ENCODE results near the gene NCEH1.
"Not testable (repeated sequence)": the region's sequence is repeated elsewhere in the genome, so short reads cannot be mapped to it uniquely, and the experiment has no call there.

NCEH1 gene

DNA sequence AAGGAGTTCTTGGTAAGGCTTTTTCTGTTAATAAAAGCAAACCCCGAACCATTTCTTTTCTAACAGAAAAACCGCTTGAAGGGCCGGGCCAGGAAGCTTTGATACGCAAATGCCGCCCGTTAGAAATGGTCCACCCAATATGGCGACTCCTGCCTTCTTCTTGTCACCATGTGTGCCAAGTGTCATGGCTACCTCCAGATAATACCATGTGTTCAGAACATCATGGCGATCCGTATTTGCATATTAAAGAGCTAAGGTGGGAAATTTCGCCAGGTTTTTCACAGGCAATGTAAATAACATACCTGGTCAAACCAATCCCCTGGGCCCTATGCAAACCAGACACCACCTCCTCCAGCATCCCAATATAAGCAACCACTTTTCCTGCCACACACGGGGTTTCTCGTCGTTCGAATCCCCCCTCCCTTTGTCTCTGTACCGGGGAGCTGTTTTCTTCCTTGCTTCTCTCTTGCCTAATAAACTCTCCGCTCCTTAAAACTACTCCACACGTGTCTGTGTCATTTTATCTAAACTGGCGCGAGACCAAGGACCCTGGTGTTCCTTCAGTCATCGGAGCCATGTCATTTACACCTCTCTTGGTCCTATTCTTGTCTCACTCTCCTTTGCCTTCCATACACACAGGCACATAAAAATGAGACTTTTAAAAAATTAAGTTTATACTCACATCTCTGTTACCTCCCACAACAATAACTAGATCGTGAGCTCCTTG lies 34.5 kb downstream of the NCEH1 start:
- DNase-seq (ENCODE audit: low read depth), result no peak

DNA sequence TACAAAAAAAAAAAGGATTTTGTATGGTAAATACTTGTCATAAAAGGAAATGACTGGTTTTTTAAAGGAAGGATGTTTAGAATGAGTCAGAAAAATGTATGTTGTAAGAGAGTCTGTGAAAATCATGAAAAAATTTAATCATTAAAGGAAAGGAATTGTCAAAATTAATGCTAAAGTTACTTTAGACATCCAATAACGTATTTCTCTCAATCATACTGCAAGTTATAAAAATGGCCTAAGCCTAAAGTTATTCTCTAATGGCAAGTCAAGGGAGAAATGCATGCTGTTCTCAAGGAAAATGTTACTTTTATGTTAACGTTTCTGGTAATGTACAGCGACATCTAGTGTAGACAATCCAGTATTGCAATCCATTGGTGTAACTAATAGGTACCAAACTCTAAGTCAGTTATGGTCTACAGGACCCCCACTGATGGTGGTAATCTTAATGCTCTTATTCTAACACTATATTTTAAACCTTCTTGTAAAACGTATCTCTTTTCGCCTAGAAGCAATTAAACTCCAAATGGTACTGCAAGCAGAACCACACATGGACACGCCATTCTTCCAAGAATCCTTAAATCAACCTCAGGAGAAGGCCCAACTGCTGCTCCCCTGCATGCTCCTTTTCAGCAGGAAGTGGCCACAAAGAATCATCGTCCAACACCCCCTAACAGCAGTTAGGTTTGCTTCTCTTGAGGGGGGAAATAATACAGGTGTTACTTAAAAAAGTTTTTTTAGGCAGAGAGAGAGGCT lies 35.2 kb downstream of the NCEH1 start:
- DNase-seq (ENCODE audit: low read depth), result no peak

DNA sequence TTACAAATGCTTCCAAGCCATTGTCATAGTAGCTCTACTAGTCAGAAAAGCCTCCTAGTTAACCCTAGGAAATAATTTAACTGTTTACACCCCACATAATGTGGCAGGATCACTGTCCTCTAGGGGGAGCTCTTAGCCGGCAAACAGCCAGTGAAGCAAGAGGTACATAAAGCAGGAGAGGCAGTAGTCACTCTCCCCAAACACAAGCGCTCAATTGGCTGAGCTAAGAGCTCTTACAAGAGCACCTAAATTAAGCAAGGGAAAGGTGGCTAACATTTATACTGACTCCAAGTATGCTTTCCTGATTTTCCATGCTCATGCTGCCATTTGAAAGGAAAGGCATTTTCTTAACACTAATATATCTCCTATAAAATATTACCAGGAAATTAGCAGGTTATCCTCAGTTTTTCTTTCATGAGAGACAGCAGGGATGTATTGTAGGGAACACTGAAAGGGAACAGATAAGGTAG lies 37.6 kb downstream of the NCEH1 start:
- no peak for DNase-seq (ENCODE audit: low read depth)

DNA sequence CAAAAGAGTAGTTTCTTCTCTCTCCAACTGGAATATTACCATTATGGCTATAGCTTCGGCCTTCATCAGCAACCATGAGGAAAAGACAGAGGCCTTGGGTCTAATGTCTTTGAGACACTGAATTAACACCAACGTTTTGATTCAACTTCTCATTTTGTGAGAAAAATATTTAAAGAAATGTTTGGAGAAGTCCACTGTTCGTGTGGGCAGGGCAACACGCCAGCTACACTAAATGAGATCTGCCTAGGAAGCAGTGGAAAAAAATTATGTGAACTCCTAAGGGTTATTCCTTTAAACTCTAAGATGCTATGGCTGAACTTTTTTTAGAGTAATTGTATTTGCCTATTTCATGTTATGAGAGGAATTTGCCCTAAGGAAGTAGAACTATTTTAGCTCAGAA lies 41.8 kb downstream of the NCEH1 start:
- no peak for DNase-seq (ENCODE audit: low read depth)

DNA sequence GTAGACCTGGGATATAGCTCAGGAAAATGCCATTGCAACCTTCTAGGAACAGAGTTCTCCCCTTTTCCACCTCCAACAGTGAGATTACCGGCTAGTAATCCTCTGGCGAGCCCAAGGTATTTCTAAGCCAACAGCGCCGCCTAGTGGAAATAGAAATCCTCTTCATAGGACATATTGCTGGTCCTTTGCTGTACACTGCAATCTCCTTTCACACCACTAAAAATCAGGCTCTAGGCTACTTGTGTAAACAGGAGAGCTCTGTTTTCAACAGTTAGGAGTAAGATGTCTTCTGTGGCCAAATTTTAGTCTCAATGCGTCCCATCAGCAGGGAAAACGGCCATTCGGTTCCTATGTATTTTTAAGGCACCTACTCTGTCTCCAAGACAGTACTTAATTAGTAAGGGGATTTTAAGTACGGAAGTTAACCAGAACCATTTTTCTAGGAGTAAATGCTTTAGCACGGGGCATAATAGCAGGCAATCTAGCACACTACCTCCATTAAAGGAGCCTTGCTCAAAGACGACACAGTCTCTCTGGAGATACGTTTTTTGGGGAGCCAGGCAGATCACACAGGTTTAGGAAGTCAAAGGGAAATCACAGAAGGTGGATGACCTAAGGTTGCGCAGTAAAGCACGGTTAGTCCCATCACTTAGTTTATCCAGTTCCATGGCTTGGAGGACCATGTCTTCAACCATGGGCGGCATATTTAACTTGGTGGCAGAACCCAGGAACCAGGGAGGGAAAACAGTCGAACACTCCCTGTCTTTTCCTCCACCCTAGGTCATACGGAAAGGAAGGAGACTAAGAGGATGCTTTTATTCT lies 43.8 kb downstream of the NCEH1 start:
- no peak for DNase-seq (ENCODE audit: low read depth)

DNA sequence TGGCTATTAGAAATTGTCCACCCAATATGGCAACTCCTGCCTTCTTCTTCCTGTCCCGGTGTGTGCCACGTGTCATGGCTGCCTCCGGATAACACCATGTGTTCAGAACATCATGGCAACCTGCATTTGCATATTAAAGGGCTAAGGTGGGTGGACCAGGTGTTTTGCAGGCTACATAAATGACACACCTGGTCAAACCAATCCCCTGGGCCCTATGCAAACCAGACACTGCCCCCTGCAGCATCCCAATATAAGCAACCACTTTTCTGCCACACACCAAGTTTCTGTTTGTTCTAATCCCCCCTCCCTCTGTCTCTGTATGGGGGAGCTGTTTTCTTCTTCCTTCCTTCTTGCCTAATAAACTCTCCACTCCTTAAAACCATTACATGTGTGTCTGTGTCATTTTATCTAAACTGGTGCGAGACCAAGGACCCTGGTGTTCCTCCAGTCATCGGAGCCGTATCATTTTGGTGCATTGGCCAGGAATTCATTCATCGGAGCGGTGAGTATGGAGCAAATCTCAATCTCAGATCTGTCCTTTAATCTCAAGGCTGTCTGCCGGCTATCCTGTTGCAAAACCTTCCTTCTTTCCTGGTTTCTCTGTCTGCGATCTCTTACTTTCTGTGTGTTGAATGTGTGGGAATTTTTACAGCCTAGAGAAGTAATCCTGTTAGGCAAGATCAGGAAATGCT lies 44.5 kb downstream of the NCEH1 start:
- no peak for DNase-seq (ENCODE audit: low read depth)

DNA sequence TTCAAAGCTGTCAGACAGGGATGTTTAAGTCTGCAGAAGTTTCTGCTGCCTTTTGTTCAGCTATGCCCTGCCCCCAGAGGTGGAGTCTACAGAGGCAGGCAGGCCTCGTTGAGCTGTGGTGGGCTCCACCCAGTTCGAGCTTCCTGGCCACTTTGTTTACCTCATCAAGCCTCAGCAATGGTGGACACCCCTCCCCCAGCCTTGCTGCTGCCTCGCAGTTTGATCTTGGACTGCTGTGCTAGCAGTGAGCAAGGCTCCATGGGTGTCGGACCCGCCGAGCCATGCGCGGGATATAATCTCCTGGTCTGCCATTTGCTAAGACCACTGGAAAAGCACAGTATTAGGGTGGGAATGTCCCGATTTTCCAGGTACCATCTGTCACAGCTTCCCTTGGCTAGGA lies 45.4 kb downstream of the NCEH1 start:
- not testable (repeated sequence) for DNase-seq (ENCODE audit: low read depth)

DNA sequence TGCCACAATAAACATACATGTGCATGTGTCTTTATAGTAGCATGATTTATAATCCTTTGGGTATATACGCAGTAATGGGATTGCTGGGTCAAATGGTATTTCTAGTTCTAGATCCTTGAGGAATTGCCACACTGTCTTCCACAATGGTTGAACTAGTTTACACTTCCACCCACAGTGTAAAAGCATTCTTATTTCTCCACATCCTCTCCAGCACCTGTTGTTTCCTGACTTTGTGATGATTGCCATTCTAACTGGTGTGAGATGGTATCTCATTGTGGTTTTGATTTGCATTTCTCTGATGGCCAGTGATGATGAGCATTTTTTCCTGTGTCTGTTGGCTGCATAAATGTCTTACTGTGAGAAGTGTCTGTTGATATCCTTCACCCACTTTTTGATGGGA lies 50.4 kb downstream of the NCEH1 start:
- not testable (repeated sequence) for DNase-seq (ENCODE audit: low read depth)

DNA sequence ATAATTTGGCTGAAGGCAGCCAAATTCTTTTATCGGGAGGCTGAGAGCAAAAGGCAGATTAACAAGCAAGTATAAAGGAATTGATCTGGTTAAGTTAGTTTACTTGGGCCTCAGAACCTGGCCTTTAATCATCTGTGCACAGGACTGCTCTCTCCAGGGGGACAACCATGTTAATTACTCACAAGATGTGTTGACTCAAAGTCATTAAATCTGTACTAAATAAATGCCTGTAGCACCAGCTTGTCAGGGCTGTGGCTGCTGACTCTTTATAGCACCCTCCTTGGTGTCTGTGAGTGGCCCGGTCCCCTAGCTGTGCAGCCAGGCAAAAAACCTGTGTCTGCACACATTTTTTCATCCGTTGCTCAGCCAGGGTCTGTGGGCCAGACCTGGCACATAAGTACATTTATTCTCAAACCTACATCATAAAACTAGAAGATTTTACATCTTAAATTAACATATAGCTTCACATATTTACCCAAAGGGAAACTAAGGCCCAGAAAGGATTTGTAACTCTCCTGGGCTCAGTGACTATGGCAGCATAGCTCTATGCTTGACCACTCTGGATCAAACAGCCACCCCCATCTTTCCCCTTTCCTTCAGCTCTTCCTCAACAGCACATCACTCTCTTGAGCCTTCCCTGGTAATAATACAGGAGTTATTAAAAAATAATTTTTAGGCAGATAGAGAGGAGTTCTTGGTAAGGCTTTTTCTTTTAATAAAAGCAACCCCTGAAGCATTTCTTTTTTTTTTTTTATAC lies 51.4 kb downstream of the NCEH1 start:
- DNase-seq (ENCODE audit: low read depth), result no peak

DNA sequence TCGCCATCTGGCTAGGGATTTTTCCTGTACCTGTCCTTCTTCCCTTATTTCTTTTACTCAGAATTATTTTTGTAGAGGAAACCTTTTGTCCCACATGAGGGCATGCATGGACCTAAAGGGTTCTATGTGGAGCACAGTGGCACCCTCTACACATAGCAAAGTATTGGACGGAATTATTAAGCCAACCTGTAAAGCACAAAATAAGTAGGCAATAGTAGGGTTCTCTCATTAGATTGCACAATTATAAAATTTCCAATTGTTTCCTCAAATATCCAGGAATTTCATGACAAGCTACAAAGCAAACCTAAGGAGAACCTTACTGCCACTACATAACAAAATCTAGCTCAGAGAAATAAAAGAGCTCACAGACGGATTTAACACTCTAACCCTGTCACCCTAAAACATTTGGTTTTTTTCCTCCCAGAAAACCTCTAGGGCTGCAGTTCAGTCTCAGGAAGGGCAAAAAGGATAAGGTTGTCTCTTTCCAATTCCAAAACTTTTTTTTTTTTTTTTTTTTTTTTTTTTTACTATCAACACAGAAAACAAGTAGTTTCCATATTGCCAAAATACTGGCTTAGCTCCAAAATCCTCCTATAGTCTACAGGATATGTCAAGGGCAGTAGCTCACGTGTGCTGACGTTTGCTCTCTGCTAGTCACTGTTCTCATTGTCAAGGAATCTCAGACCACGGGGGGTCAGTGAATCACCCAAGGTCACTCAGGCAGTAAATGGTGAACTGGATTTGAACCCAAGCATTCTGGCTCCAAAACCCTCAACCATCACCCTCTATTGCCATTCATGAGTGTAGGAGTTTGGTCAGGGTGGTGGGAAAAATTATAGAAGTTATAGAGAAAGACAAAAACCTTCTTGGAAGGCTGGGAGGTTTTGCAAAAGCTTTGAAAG lies 52.3 kb downstream of the NCEH1 start:
- peak; percentile 81 for DNase-seq (ENCODE audit: low read depth)

DNA sequence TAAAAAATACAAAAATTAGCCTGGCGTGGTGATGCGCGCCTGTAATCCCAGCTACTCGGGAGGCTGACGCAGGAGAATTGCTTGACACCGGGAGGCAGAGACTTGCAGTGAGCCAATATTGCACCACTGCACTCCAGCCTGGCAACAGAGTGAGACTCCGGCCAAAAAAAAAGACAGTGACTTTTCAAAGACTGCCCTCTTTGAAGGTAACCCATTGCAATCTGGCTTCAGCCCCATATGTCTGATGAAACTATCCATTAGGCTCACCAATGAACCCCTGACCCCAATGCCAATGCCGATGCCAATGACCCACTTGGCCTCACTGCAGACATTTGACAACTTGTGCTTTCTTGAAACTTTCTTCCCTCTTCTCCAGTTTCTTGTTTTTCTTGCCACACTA lies 54.3 kb downstream of the NCEH1 start:
- DNase-seq (ENCODE audit: low read depth), result no peak

DNA sequence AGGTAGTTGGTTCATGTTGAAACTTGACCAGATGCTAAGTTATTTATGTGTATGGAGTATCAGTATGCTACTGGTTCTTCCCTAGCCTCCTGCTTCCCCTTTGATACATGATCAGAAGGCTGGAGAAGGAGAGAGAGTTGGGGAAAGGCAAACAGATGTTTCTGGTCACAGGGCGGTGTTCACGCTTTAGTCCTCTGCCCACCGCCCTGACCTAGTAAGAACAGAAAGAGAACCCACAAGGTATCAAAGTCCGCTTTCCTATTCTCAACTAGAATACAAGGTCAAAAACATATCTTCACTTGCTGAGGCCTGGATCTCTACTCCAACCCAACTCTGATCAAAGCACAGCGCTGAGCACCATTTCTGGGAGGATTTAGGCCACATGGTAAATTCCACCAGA lies 55.5 kb downstream of the NCEH1 start:
- DNase-seq (ENCODE audit: low read depth), result no peak

DNA sequence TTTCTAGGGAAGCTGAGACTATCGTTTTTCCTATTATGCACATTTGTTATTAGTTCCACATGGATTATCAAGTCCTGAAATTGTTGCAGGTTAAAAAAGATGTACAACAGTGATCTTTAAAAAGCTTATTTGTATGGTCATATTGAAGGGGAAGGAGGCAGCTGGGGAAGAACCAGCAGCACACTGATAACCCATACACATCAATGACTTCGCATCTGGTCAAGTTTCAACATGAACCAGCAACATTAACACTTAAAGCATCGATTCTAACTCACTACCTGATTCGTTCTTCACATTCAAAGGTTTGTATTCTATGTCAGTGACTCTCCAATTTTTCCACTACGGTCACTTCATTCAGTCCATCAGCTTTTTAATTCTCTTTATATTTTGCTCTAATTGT lies 56.4 kb downstream of the NCEH1 start:
- no peak for DNase-seq (ENCODE audit: low read depth)

DNA sequence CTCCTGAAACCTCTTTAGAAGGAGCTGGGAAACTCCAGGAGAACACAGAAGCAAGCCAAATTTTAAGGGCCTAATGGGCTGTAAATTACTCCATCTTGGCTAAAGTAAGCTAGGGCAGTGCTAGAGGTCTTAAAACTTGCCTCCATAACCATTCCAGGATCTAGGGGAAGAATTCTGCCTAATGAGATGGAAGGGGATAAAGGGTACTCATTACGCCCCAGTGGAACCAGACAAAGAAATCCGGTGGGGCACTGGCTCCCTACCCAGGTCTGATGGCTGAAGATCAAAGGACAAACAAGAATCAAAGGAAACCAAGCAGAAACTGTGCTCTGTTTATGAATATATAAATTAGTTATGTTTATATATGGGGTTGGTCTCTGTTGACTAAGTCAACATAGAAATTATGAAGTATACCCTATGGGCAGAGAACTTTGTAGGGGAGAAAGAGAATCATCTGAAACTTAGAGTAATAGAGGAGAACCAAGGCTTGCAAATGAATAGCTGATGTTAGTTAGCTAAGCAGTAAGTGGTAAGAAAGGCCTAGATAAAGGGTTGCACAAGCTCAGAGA lies 57.8 kb downstream of the NCEH1 start:
- no peak for DNase-seq (ENCODE audit: low read depth)

DNA sequence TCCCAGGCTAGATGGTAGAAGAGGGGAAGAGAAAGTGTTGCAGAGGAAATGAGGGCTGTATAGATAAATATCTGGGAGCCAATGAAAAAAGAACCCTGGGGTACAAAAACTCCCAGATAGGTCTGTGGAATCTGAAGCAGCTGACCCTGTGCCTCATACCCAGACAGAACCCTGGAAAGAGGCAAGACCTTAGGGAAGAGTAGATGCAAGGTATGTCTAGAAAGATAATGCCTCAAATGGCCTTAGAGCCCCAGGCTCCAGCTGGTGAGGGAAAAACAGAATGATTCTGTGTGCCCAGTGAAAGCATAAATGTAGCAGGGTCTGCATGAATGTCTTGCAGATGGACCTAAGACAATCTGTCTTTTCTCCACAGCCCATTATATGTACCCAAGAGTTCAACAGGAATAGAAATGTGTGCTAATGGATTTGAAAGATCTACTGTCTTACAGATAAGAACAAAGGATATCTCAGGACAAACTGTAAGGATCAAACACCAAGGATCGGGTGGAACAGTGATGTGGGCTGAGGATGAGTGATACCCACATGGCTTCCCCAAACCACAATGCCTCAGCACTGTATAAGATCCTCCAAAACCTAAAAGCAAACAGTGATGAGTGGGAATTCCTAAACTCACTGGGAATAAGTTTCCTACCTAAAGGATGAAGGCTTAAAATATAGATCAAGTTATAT lies 58.8 kb downstream of the NCEH1 start:
- no peak for DNase-seq (ENCODE audit: low read depth)

DNA sequence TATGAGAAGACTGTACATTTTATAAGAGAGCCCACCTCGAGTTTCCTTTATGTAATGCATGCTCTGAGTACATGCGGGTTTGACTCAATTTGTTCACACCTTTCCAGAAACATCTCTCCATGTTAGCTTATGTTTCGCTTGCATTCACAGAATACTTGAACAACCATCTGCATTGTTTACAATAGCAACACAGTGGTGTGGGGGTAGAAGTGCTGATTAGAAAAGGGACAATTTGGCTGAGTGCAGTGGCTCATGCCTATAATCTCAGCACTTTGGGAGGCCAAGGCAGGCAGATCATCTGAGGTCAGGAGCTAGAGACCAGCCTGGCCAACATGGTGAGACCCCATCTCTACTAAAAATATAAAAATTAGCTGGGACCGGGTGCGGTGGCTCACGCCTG lies 60.9 kb downstream of the NCEH1 start:
- DNase-seq (ENCODE audit: low read depth), result no peak

DNA sequence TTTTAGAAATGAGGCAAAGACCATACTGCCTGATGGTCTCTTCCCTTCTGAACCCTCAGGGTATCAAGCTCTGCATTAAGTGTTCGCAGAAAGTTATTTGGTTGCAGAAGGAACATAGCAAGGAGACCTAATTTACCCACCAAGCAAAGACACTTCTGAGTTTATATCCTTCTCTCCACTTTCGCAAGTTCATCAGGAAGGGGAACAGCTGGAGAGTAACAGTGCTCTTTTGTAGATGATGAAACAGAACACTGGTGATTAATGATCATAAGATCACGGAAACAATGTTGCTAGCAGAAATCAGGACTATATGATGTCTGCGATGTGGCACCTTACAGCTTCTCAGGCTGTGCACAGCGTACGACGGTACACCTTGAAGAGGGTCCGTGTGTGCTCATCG lies 62.1 kb downstream of the NCEH1 start:
- DNase-seq (ENCODE audit: low read depth), result no peak

DNA sequence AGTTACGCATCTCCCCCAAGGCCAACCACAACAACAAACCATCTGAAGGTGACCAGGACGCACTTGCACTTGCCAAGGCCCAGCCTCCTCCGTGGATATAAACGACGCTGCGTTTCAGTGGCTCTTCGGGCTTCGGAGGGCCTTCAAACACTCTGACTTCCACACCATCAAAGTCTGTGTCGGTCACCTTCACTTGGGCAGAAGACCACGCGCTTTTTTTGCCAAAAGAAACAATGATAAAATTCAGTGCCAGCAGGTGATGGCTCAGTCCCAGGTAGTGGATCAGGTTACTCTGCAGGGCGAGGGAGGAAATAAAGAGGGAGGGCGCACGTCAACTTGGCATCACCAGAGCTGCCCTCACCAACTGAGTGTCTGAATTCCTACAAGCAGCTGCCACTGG lies 63.0 kb downstream of the NCEH1 start:
- no peak for DNase-seq (ENCODE audit: low read depth)

DNA sequence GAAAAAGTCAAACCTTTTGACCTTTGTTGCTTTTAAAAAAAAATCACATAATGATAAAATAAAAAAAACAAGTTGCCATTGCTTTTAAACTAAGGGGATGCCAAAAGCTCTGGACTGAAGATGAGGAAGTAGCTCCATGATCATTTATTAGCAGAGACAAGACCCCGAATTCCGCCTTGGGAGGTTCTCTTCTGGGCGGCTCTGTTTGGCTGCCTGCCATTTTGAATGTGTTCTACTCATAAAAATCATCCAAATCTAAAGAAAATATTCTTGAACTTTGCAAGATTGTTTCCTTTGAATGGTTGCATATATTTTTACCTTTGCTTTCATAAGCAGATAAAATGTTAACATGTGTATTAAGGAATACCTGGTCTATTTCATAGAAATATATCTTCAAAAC lies 63.8 kb downstream of the NCEH1 start:
- DNase-seq (ENCODE audit: low read depth), result no peak
